PC-3 (cell line): ENCODE measurements around the gene SLC25A51.

Source experiments
- EZH2 ChIP-seq: fragments of 300-600 bp; sonication (generic); IDR thresholded peaks from one replicate; pipeline ENCODE4 v1.6.1; 2017; ENCODE audit warnings: antibody characterized with exemption, mild to moderate bottlenecking, low read length; ENCODE audit not compliant: unreplicated experiment
- EZH2phosphoT487 ChIP-seq: fragments of 300-600 bp; sonication (generic); IDR thresholded peaks from 2 replicates; pipeline ENCODE4 v1.6.1; 2018; ENCODE audit warnings: mild to moderate bottlenecking, antibody characterized with exemption, low read length, borderline replicate concordance
- TF ChIP-seq, protein P1 (sequence below): fragments of 300-600 bp; sonication (generic); conservative IDR thresholded peaks from 2 replicates; pipeline ENCODE4 v1.5.1; 2017; ENCODE audit warnings: antibody characterized with exemption, low read depth, mild to moderate bottlenecking, low read length

DNA sequence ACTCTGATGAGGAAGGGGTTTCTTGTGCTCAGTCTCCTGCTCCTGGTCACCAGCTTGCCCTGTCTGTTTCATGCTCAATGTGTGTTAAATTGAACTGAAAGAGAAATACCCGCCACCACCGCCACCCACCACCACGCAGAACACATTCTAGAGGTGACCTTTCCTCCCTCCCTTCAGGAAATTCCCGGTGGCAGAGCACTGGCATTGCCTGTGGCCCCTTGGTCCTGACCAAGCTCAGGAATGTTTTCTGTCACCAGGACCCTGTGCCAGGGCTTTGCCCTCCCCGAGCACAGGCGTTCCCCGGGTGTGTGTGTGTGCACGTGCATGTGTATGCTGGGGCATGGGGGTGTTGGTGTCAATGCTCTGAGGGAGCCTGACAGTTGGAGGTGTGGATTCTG, 10.2 kb upstream of the SLC25A51 start:
- TF ChIP-seq EZH2 (no peak), EZH2phosphoT487 (no peak)
- TF ChIP-seq, protein P1, sequence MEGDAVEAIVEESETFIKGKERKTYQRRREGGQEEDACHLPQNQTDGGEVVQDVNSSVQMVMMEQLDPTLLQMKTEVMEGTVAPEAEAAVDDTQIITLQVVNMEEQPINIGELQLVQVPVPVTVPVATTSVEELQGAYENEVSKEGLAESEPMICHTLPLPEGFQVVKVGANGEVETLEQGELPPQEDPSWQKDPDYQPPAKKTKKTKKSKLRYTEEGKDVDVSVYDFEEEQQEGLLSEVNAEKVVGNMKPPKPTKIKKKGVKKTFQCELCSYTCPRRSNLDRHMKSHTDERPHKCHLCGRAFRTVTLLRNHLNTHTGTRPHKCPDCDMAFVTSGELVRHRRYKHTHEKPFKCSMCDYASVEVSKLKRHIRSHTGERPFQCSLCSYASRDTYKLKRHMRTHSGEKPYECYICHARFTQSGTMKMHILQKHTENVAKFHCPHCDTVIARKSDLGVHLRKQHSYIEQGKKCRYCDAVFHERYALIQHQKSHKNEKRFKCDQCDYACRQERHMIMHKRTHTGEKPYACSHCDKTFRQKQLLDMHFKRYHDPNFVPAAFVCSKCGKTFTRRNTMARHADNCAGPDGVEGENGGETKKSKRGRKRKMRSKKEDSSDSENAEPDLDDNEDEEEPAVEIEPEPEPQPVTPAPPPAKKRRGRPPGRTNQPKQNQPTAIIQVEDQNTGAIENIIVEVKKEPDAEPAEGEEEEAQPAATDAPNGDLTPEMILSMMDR: no peak
